Fibroblast of skin of right quadriceps (primary cell): ENCODE measurements around the gene HBE1.
"Not testable (repeated sequence)": the region's sequence is repeated elsewhere in the genome, so short reads cannot be mapped to it uniquely, and the experiment has no call there.

Experiments used
- DNase-seq: peaks from one replicate; pipeline ENCODE4 v3.0.0-alpha.2; 2013

HBE1 gene

GRCh38 chr11:5284637-5285036 lies 14.9 kb upstream of the HBE1 start:
- no peak for DNase-seq

GRCh38 chr11:5283882-5284281 lies 14.1 kb upstream of the HBE1 start:
- DNase-seq: no peak

- no peak for DNase-seq
Observed at GRCh38 chr11:5283086-5283485, 13.3 kb upstream of the HBE1 start.

- no peak for DNase-seq
Observed at GRCh38 chr11:5282628-5283027, 12.9 kb upstream of the HBE1 start.

GRCh38 chr11:5281596-5281995 lies 11.9 kb upstream of the HBE1 start:
- DNase-seq: no peak

GRCh38 chr11:5280582-5281102 lies 10.9 kb upstream of the HBE1 start:
- DNase-seq: peak; percentile 94

- DNase-seq: no peak
Observed at GRCh38 chr11:5279471-5280090, 9.8 kb upstream of the HBE1 start.

GRCh38 chr11:5277807-5278382 lies 8.2 kb upstream of the HBE1 start:
- DNase-seq: peak; percentile 9

- DNase-seq: no peak
Observed at GRCh38 chr11:5276697-5277096, 7.0 kb upstream of the HBE1 start.

GRCh38 chr11:5275369-5276110 lies 5.8 kb upstream of the HBE1 start:
- no peak for DNase-seq

- no peak for DNase-seq
Observed at GRCh38 chr11:5274395-5274794, 4.7 kb upstream of the HBE1 start.

- DNase-seq: no peak
Observed at GRCh38 chr11:5272395-5273017, 2.8 kb upstream of the HBE1 start.

- no peak for DNase-seq
Observed at GRCh38 chr11:5267033-5267563, 2.6 kb downstream of the HBE1 start.

- no peak for DNase-seq
Observed at GRCh38 chr11:5266609-5267008, 3.1 kb downstream of the HBE1 start.

GRCh38 chr11:5265832-5266231 lies 3.9 kb downstream of the HBE1 start:
- no peak for DNase-seq

GRCh38 chr11:5258543-5259262 lies 11.0 kb downstream of the HBE1 start:
- no peak for DNase-seq

- DNase-seq: no peak
Observed at GRCh38 chr11:5257296-5257695, 12.4 kb downstream of the HBE1 start.

- not testable (repeated sequence) for DNase-seq
Observed at GRCh38 chr11:5254646-5255413, 14.9 kb downstream of the HBE1 start, which contains the start of gene HBG2. TSS of gene HBG2 (minus strand) at chr11:5254781. CDS start at chr11:5254728, 53 bp downstream.

GRCh38 chr11:5254023-5254422 lies 15.7 kb downstream of the HBE1 start:
- DNase-seq: not testable (repeated sequence)

GRCh38 chr11:5253440-5253839 lies 16.3 kb downstream of the HBE1 start:
- DNase-seq: not testable (repeated sequence)

GRCh38 chr11:5252919-5253265 lies 16.9 kb downstream of the HBE1 start:
- no peak for DNase-seq
